ENCODE results near the gene C22orf39. TPM values are rescaled to one million over a fixed set of nuclear protein-coding genes. Genes with fewer than 3 reads are reported as not detected.

The C22orf39 gene
- total RNA-seq, 1 experiment from 2014 or later = 28.4 TPM

DNA sequence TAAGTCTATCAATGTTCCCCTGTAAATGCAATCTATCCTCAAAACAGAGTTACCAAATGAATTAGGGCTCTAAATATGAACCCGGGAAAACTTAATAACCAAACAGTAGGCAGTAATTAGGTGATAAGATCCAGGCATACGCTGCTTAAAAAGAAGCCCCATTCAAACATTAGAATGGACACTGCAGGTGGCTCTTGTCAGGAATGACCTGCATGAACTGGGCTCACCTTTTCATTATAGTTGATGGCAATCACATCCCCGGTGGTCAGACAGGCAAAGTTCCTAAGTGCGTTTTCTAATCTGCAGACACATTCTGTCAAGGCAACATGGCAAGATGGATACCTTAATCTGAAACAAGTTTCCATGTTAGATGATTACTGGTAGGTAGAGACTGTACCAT is 17.5 kb upstream of the C22orf39 start:
- Histone ChIP-seq H3K4me3 (ENCODE audit: low read depth, low read length, poor library complexity, severe bottlenecking) (no peak overlapping the region), H3K9me3 (ENCODE audit: low read depth, low read length, poor library complexity, severe bottlenecking) (no peaks in the 10 kb centered on the region), H3K27me3 (replicated peaks; ENCODE audit: insufficient read depth, low read depth, low read length, poor library complexity) (no peaks in the 10 kb centered on the region), H3K27ac (ENCODE audit: low read depth, low read length, poor library complexity, severe bottlenecking) (no peak overlapping the region), H3K4me1 (ENCODE audit: insufficient read depth, low read length, poor library complexity, severe bottlenecking) (no peaks in the 10 kb centered on the region), H3K36me3 (ENCODE audit: insufficient read depth, low read length, poor library complexity, severe bottlenecking) (peaks cover 69% of the 10 kb centered on the region)
- ChIA-PET CTCF (no interaction called here), POLR2A (ENCODE audit: low non-redundant PET) (no interaction called here)
- no peak for DNase-seq (ENCODE audit: low spot score)
- intact Hi-C loops (cut with micrococcal nuclease; ENCODE audit: unreplicated experiment) = no loop called here
- TF ChIP-seq, protein P1, sequence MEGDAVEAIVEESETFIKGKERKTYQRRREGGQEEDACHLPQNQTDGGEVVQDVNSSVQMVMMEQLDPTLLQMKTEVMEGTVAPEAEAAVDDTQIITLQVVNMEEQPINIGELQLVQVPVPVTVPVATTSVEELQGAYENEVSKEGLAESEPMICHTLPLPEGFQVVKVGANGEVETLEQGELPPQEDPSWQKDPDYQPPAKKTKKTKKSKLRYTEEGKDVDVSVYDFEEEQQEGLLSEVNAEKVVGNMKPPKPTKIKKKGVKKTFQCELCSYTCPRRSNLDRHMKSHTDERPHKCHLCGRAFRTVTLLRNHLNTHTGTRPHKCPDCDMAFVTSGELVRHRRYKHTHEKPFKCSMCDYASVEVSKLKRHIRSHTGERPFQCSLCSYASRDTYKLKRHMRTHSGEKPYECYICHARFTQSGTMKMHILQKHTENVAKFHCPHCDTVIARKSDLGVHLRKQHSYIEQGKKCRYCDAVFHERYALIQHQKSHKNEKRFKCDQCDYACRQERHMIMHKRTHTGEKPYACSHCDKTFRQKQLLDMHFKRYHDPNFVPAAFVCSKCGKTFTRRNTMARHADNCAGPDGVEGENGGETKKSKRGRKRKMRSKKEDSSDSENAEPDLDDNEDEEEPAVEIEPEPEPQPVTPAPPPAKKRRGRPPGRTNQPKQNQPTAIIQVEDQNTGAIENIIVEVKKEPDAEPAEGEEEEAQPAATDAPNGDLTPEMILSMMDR (conservative IDR thresholded peaks at IDR 0.05; ENCODE audit: low read depth, low read length) = no peak
- no peak for TF ChIP-seq EZH2 (IDR thresholded peaks at IDR 0.05; ENCODE audit: borderline replicate concordance, low read depth, low read length, poor library complexity, severe bottlenecking)
- BruUV-seq (replicated peaks) = no TSS peak

DNA sequence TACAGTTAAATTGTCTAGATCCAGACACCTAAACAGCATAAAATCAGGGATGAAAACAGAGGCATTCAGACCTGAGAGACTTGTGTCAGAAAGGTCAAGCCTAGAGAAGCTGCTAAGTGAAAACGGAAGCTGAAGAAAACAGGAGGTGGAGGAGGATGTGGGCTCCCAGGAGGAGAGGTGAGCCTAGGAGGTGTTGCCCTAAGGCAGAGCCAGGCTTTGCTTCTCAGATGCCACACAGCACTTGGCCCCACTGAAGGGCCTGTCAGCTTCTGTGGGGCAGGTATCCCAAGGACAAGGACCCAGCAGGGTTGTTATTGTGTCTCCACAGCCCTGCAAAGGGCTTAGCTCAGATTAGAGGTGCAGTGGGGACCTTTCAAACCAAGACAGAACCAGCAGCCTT is 17.0 kb upstream of the C22orf39 start:
- TF ChIP-seq EZH2 (IDR thresholded peaks at IDR 0.05; ENCODE audit: borderline replicate concordance, low read depth, low read length, poor library complexity, severe bottlenecking) = no peak
- TF ChIP-seq, protein P1 (conservative IDR thresholded peaks at IDR 0.05; ENCODE audit: low read depth, low read length) = no peak
- Histone ChIP-seq H3K27ac (ENCODE audit: low read depth, low read length, poor library complexity, severe bottlenecking) (no peak overlapping the region), H3K4me1 (ENCODE audit: insufficient read depth, low read length, poor library complexity, severe bottlenecking) (no peaks in the 10 kb centered on the region), H3K36me3 (ENCODE audit: insufficient read depth, low read length, poor library complexity, severe bottlenecking) (peaks cover 65% of the 10 kb centered on the region), H3K9me3 (ENCODE audit: low read depth, low read length, poor library complexity, severe bottlenecking) (no peaks in the 10 kb centered on the region), H3K27me3 (replicated peaks; ENCODE audit: insufficient read depth, low read depth, low read length, poor library complexity) (no peaks in the 10 kb centered on the region), H3K4me3 (ENCODE audit: low read depth, low read length, poor library complexity, severe bottlenecking) (no peak overlapping the region)
- ChIA-PET POLR2A (ENCODE audit: low non-redundant PET) (no interaction called here), CTCF (no interaction called here)
- no TSS peak for BruUV-seq (replicated peaks)
- intact Hi-C loops (cut with micrococcal nuclease; ENCODE audit: unreplicated experiment) = no loop called here
- no peak for DNase-seq (ENCODE audit: low spot score)

DNA sequence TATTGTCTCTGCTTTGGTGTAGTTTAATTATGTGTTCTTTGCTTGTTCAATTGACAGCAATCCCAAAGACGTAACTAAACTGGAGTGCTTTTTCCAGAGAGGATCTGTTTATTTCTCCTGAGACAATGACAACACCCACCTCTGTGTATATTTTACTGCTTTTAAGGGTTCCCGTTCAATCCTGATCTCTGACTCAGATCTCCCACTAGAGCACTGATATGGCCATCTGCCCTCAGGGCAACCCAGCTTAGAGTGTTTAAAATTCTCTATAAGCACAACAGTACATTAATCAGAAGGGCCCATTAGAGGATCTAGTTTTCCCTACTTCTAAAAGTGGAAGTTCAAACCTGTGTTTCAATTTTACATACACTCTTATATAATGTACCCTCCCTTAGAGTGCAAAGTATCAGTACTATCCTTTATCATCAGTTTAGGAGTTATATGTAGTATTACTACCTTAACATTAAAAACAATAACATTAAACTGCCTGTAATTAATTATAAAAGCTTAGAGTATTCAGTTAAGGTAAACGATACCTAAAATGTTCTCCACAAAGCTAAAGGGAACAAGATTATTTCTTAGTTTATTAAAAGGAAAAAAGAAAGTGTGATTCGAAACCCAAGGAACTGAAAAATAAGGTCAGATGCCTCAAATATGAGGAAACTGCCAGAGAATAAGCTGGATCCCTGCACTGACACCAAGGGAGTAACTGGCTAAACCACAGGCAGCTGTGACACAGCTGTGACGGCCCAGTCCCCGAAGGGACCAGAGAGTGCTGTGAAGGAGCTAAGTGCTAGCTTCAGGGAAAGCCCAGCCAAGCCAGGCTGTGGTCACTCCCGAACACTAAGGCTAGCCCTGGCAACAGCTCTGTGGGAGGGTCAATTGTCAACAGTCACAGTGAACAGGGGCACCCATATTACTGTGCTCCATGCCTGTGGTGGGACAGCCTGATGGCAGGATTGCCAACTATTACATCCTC is 16.3 kb upstream of the C22orf39 start:
- TF ChIP-seq EZH2 (IDR thresholded peaks at IDR 0.05; ENCODE audit: borderline replicate concordance, low read depth, low read length, poor library complexity, severe bottlenecking) = no peak
- TF ChIP-seq, protein P1 (conservative IDR thresholded peaks at IDR 0.05; ENCODE audit: low read depth, low read length) = no peak
- H3K4me3 ChIP-seq (ENCODE audit: low read depth, low read length, poor library complexity, severe bottlenecking) = no peak overlapping the region
- POLR2A ChIA-PET (ENCODE audit: low non-redundant PET) = no interaction called here
- BruUV-seq (replicated peaks) = no TSS peak
- H3K27ac ChIP-seq (ENCODE audit: low read depth, low read length, poor library complexity, severe bottlenecking) = no peak overlapping the region
- CTCF ChIA-PET = no interaction called here
- no peaks in the 10 kb centered on the region for H3K27me3 ChIP-seq (replicated peaks; ENCODE audit: insufficient read depth, low read depth, low read length, poor library complexity)
- intact Hi-C loops (cut with micrococcal nuclease; ENCODE audit: unreplicated experiment) = no loop called here
- no peaks in the 10 kb centered on the region for H3K9me3 ChIP-seq (ENCODE audit: low read depth, low read length, poor library complexity, severe bottlenecking)
- no peak for DNase-seq (ENCODE audit: low spot score)
- H3K4me1 ChIP-seq (ENCODE audit: insufficient read depth, low read length, poor library complexity, severe bottlenecking) = no peaks in the 10 kb centered on the region
- peaks cover 62% of the 10 kb centered on the region for H3K36me3 ChIP-seq (ENCODE audit: insufficient read depth, low read length, poor library complexity, severe bottlenecking)

Data from A673 (cell line).